HEK293 (cell line): ENCODE measurements around the gene NDUFA3.

ENCODE experiments used
- BCL11A ChIP-seq: fragments of 450-650 bp; formaldehyde crosslinking; IDR thresholded peaks from 2 replicates; pipeline ENCODE4 v1.5.1; 2016; ENCODE audit warnings: low read depth, missing biosample characterization, missing genetic modification characterization
- BCL6B ChIP-seq: fragments of 450-650 bp; formaldehyde crosslinking; IDR thresholded peaks from 2 replicates; pipeline ENCODE4 v1.5.1; 2017; ENCODE audit warnings: missing biosample characterization, missing genetic modification characterization
- FEZF1 ChIP-seq: fragments of 450-650 bp; formaldehyde crosslinking; IDR thresholded peaks from 2 replicates; pipeline ENCODE4 v1.5.1; 2016; ENCODE audit warnings: missing biosample characterization, missing genetic modification characterization
- GLIS2 ChIP-seq: fragments of 450-650 bp; formaldehyde crosslinking; IDR thresholded peaks from 2 replicates; pipeline ENCODE4 v1.5.1; 2016; ENCODE audit warnings: missing biosample characterization, missing genetic modification characterization
- SP2 ChIP-seq: fragments of 450-650 bp; formaldehyde crosslinking; IDR thresholded peaks from 2 replicates; pipeline ENCODE4 v1.5.1; 2016; ENCODE audit warnings: missing biosample characterization, missing genetic modification characterization
- YY1 ChIP-seq: fragments of 450-650 bp; formaldehyde crosslinking; IDR thresholded peaks from 2 replicates; pipeline ENCODE4 v1.5.1; 2018; ENCODE audit warnings: missing biosample characterization, missing genetic modification characterization
- ZBTB1 ChIP-seq: fragments of 450-650 bp; formaldehyde crosslinking; IDR thresholded peaks from 2 replicates; pipeline ENCODE4 v1.5.1; 2016; ENCODE audit warnings: missing biosample characterization, missing genetic modification characterization
- ZBTB26 ChIP-seq: fragments of 450-650 bp; formaldehyde crosslinking; optimal IDR thresholded peaks from 2 replicates; pipeline ENCODE3; 2016; ENCODE audit warnings: missing biosample characterization, mild to moderate bottlenecking, missing genetic modification characterization
- ZBTB6 ChIP-seq: fragments of 450-650 bp; formaldehyde crosslinking; IDR thresholded peaks from 2 replicates; pipeline ENCODE4 v1.5.1; 2017; ENCODE audit warnings: missing biosample characterization, missing genetic modification characterization
- ZFHX2 ChIP-seq: fragments of 450-650 bp; formaldehyde crosslinking; conservative IDR thresholded peaks from 2 replicates; pipeline ENCODE4 v1.5.1; 2016; ENCODE audit warnings: missing biosample characterization, missing genetic modification characterization
- ZFP3 ChIP-seq: fragments of 450-650 bp; formaldehyde crosslinking; IDR thresholded peaks from 2 replicates; pipeline ENCODE4 v1.5.1; 2016; ENCODE audit warnings: low read depth, missing biosample characterization, missing genetic modification characterization
- ZNF132 ChIP-seq: fragments of 450-650 bp; formaldehyde crosslinking; IDR thresholded peaks from 2 replicates; pipeline ENCODE4 v1.5.1; 2017; ENCODE audit warnings: missing biosample characterization, missing genetic modification characterization, borderline replicate concordance
- ZNF138 ChIP-seq: fragments of 450-650 bp; formaldehyde crosslinking; IDR thresholded peaks from 2 replicates; pipeline ENCODE4 v1.5.1; 2016; ENCODE audit warnings: missing biosample characterization, missing genetic modification characterization, borderline replicate concordance
- ZNF16 ChIP-seq: fragments of 450-650 bp; formaldehyde crosslinking; IDR thresholded peaks from 2 replicates; pipeline ENCODE4 v1.5.1; 2016; ENCODE audit warnings: low read depth, missing biosample characterization, missing genetic modification characterization
- ZNF184 ChIP-seq: fragments of 450-650 bp; IDR thresholded peaks from 2 replicates; pipeline ENCODE4 v1.5.1; 2018; ENCODE audit warnings: missing biosample characterization, mild to moderate bottlenecking, missing genetic modification characterization
- ZNF202 ChIP-seq: fragments of 450-650 bp; formaldehyde crosslinking; IDR thresholded peaks from 2 replicates; pipeline ENCODE4 v1.5.1; 2016; ENCODE audit warnings: missing biosample characterization, missing genetic modification characterization, borderline replicate concordance
- ZNF362 ChIP-seq: fragments of 450-650 bp; formaldehyde crosslinking; IDR thresholded peaks from 2 replicates; pipeline ENCODE4 v1.5.1; 2016; ENCODE audit warnings: missing biosample characterization, missing genetic modification characterization
- ZNF394 ChIP-seq: fragments of 450-650 bp; formaldehyde crosslinking; IDR thresholded peaks from 2 replicates; pipeline ENCODE4 v1.5.1; 2016; ENCODE audit warnings: missing biosample characterization, missing genetic modification characterization, mild to moderate bottlenecking, moderate library complexity, borderline replicate concordance
- ZNF48 ChIP-seq: fragments of 450-650 bp; formaldehyde crosslinking; IDR thresholded peaks from 2 replicates; pipeline ENCODE4 v1.5.1; 2016; ENCODE audit warnings: missing biosample characterization, missing genetic modification characterization
- ZNF513 ChIP-seq: fragments of 450-650 bp; IDR thresholded peaks from 2 replicates; pipeline ENCODE4 v1.5.1; 2018; ENCODE audit warnings: missing biosample characterization, missing genetic modification characterization
- ZNF521 ChIP-seq: fragments of 450-650 bp; formaldehyde crosslinking; IDR thresholded peaks from 2 replicates; pipeline ENCODE4 v1.5.1; 2017; ENCODE audit warnings: missing biosample characterization, mild to moderate bottlenecking, missing genetic modification characterization
- ZNF560 ChIP-seq: fragments of 450-650 bp; formaldehyde crosslinking; IDR thresholded peaks from 2 replicates; pipeline ENCODE4 v1.5.1; 2017; ENCODE audit warnings: missing biosample characterization, missing genetic modification characterization, borderline replicate concordance
- ZNF580 ChIP-seq: fragments of 450-650 bp; formaldehyde crosslinking; IDR thresholded peaks from 2 replicates; pipeline ENCODE4 v1.5.1; 2016; ENCODE audit warnings: missing biosample characterization, missing genetic modification characterization
- ZNF621 ChIP-seq: fragments of 450-650 bp; formaldehyde crosslinking; IDR thresholded peaks from 2 replicates; pipeline ENCODE4 v1.5.1; 2017; ENCODE audit warnings: missing biosample characterization, missing genetic modification characterization
- ZNF623 ChIP-seq: fragments of 450-650 bp; formaldehyde crosslinking; IDR thresholded peaks from 2 replicates; pipeline ENCODE4 v1.5.1; 2016; ENCODE audit warnings: missing biosample characterization, missing genetic modification characterization
- ZNF768 ChIP-seq: fragments of 450-650 bp; formaldehyde crosslinking; IDR thresholded peaks from 2 replicates; pipeline ENCODE4 v1.5.1; 2018; ENCODE audit warnings: missing biosample characterization, mild to moderate bottlenecking, missing genetic modification characterization
- ZNF791 ChIP-seq: fragments of 450-650 bp; formaldehyde crosslinking; IDR thresholded peaks from 2 replicates; pipeline ENCODE4 v1.5.1; 2016; ENCODE audit warnings: missing biosample characterization, missing genetic modification characterization
- ZNF843 ChIP-seq: fragments of 450-650 bp; formaldehyde crosslinking; IDR thresholded peaks from 2 replicates; pipeline ENCODE4 v1.5.1; 2016; ENCODE audit warnings: missing biosample characterization, missing genetic modification characterization
- ZSCAN18 ChIP-seq: fragments of 450-650 bp; formaldehyde crosslinking; IDR thresholded peaks from 2 replicates; pipeline ENCODE4 v1.5.1; 2016; ENCODE audit warnings: missing biosample characterization, missing genetic modification characterization

NDUFA3 gene

GRCh38 chr19:54115109-54116063, 12.7 kb downstream of the NDUFA3 start, which contains the start of the genes PRPF31 and TFPT (continued):
- TF ChIP-seq ZSCAN18 (tag by site-specific recombination) (peak; percentile 67; the same call in 1 of the 2 replicates), ZNF16 (no peak), ZNF623 (peak; percentile 19; the same call in 1 of the 2 replicates), GLIS2 (no peak; the same call in 1 of the 2 replicates), YY1 (tag by site-specific recombination) (peak; percentile 79), ZNF138 (no peak), ZNF394 (peak; percentile 65; the same call in 1 of the 2 replicates), ZNF513 (tag by site-specific recombination) (peak; percentile 40; the same call in 1 of the 2 replicates), ZBTB6 (tag by site-specific recombination) (peak; percentile 34), BCL6B (peak; percentile 33; the same call in 1 of the 2 replicates), ZNF521 (tag by site-specific recombination) (no peak), ZNF202 (tag by site-specific recombination) (no peak), ZFP3 (tag by site-specific recombination) (no peak), FEZF1 (tag by site-specific recombination) (peak; percentile 89), ZNF843 (peak; percentile 84; the same call in 1 of the 2 replicates), ZNF48 (no peak), ZNF362 (tag by site-specific recombination) (0 out of 2 replicates have a peak, but pooled peaks have one; percentile 43), SP2 (tag by site-specific recombination) (peak; percentile 90), ZNF768 (tag by site-specific recombination) (no peak), ZNF580 (tag by site-specific recombination) (peak; percentile 97), ZFHX2 (peak; percentile 86), ZBTB26 (peak; percentile 57), ZBTB1 (tag by site-specific recombination) (no peak), BCL11A (tag by site-specific recombination) (no peak), ZNF621 (tag by site-specific recombination) (no peak), ZNF184 (no peak), ZNF560 (no peak), ZNF791 (tag by site-specific recombination) (no peak), ZNF132 (tag by site-specific recombination) (no peak)
